Mucosa of descending colon (tissue), 3 donors: ENCODE results near the gene AKAP13. TPM values are rescaled to one million over a fixed set of nuclear protein-coding genes. Genes with fewer than 3 reads are reported as not detected.

ENCODE experiments used
- ATAC-seq: fragments of 200-7000 bp; cut with Tn5 transposase; one replicate; pipeline ENCODE4 v1.9.1; 2020; ENCODE audit warnings: mild to moderate bottlenecking, moderate library complexity
- DNase-seq, 3 donors: peaks; one replicate each; pipeline ENCODE4 v3.0.0-alpha.2; 2020
- H3K36me3 ChIP-seq: fragments of 200-600 bp; one replicate; pipeline ENCODE4 v1.8.0; 2021; ENCODE audit warnings: low read depth, mild to moderate bottlenecking
- H3K4me1 ChIP-seq: fragments of 200-600 bp; one replicate; pipeline ENCODE4 v1.8.0; 2021; ENCODE audit warnings: low read depth, mild to moderate bottlenecking
- H3K4me3 ChIP-seq: fragments of 200-600 bp; one replicate; pipeline ENCODE4 v1.8.0; 2021; ENCODE audit warnings: mild to moderate bottlenecking
- H3K9me3 ChIP-seq: fragments of 200-600 bp; one replicate; pipeline ENCODE4 v1.8.0; 2021; ENCODE audit warnings: mild to moderate bottlenecking
- CTCF ChIP-seq: fragments of 200-600 bp; IDR thresholded peaks from one replicate; pipeline ENCODE4 v1.8.0; 2022; ENCODE audit warnings: antibody characterized with exemption, mild to moderate bottlenecking
- intact Hi-C, 2 donors: fragments of 100-400 bp; cut with DNase I in 1 of 2; cut with micrococcal nuclease in 1 of 2; formaldehyde crosslinking; loops; one replicate each; pipeline versions ENCODE4 v1.11.0 to v1.11.1; 2022; cut with DNase I, micrococcal nuclease
- total RNA-seq, 3 donors: library from RNA; stranded (reverse); fragmentation: NEBNext Ultra II Directional in 2 of 3; extraction: Animal tissue kit (Norgen Biotek cat#: 25700) in 2 of 3; gene quantifications; one replicate each; pipeline versions ENCODE4 v1.2.1 to v1.2.4, GENCODE V29; 2021 to 2023
- donor health status: DM: no; HTN: no; CAD: no; lungs with moderate emphysema.
- donor health status: DM: no; HTN: no; CAD: no.
- donor health status: DM: no; HTN: yes; CAD: no.

Gene AKAP13
- total RNA-seq, 3 donors from 2014 or later: 141 to 173 (median 150) TPM

- Histone ChIP-seq H3K9me3 (no peaks in the 10 kb centered on the region), H3K4me3 (no peak overlapping the region), H3K4me1 (peaks cover 21% of the 10 kb centered on the region), H3K36me3 (no peaks in the 10 kb centered on the region)
- ATAC-seq (no peak), DNase-seq (no peak)
- TF ChIP-seq CTCF: no peak
- intact Hi-C loops: no loop called here
Measured at GRCh38 chr15:85789496-85789875, 409.1 kb downstream of the AKAP13 start.

- H3K9me3 ChIP-seq: no peaks in the 10 kb centered on the region
- ATAC-seq (no peak), DNase-seq (no peak)
- peaks cover 19% of the 10 kb centered on the region for H3K4me1 ChIP-seq
- H3K36me3 ChIP-seq: no peaks in the 10 kb centered on the region
- intact Hi-C loops: no loop called here
- TF ChIP-seq CTCF: no peak
- H3K4me3 ChIP-seq: no peak overlapping the region
Measured at GRCh38 chr15:85792102-85792731, 411.8 kb downstream of the AKAP13 start.

GRCh38 chr15:85792912-85793590, 412.6 kb downstream of the AKAP13 start:
- no peak for ATAC-seq
- Histone ChIP-seq H3K36me3 (no peaks in the 10 kb centered on the region), H3K4me1 (peaks cover 19% of the 10 kb centered on the region), H3K9me3 (no peaks in the 10 kb centered on the region), H3K4me3 (no peak overlapping the region)
- no peak for TF ChIP-seq CTCF
- DNase-seq: no peak
- intact Hi-C loops: no loop called here

- H3K36me3 ChIP-seq: no peaks in the 10 kb centered on the region
- no peaks in the 10 kb centered on the region for H3K9me3 ChIP-seq
- H3K4me3 ChIP-seq: peak overlapping the region; percentile 71
- TF ChIP-seq CTCF: no peak
- peaks cover 19% of the 10 kb centered on the region for H3K4me1 ChIP-seq
- DNase-seq: peak; percentile 57 to 71 (median 71)
- intact Hi-C loops: no loop called here
- ATAC-seq: peak; percentile 46
Measured at GRCh38 chr15:85793641-85794597, 413.5 kb downstream of the AKAP13 start.

GRCh38 chr15:85794598-85795336, 414.4 kb downstream of the AKAP13 start, which contains the start of gene KLHL25:
KLHL25 (minus strand) TSS chr15:85794925; CDS start chr15:85769810, 25,115 bp downstream.
- peak; percentile 96 for ATAC-seq
- H3K36me3 ChIP-seq: no peaks in the 10 kb centered on the region
- peak within 1 kb of the TSS; percentile 71 for H3K4me3 ChIP-seq
- intact Hi-C loops: no loop called here
- H3K9me3 ChIP-seq: no peaks in the 10 kb centered on the region
- DNase-seq: peak; percentile 94 to 96 (median 95)
- TF ChIP-seq CTCF: no peak
- peaks cover 14% of the 10 kb centered on the region for H3K4me1 ChIP-seq
